ENCODE results near the gene NPL. TPM values are rescaled to one million over a fixed set of nuclear protein-coding genes. Genes with fewer than 3 reads are reported as not detected.

Gene NPL
- total RNA-seq, 4 donors from 2014 or later = 11.0 to 21.8 (median 16.8) TPM

- DNase-seq (ENCODE audit: low spot score in 2 of 2) = no peak
- Histone ChIP-seq H3K4me3 (no peak overlapping the region), H3K27ac (no peak overlapping the region), H3K36me3 (peaks cover 51% of the 10 kb centered on the region), H3K9me3 (no peaks in the 10 kb centered on the region), H3K27me3 (no peaks in the 10 kb centered on the region), H3K4me1 (peaks cover 25% of the 10 kb centered on the region)
- TF ChIP-seq POLR2A (IDR thresholded peaks at IDR 0.05) (no peak), POLR2AphosphoS5 (IDR thresholded peaks at IDR 0.05) (no peak), CTCF (IDR thresholded peaks at IDR 0.05) (no peak), EP300 (IDR thresholded peaks at IDR 0.05) (no peak)
- 100% methylated on average over 1 of the region's 1 CpG for WGBS
These were observed 55.8 kb downstream of the NPL start for GRCh38 chr1:182845379-182845778.

- Histone ChIP-seq H3K4me1 (peaks cover 19% of the 10 kb centered on the region), H3K4me3 (no peak overlapping the region), H3K36me3 (peaks cover 56% of the 10 kb centered on the region), H3K9me3 (no peaks in the 10 kb centered on the region), H3K27me3 (no peaks in the 10 kb centered on the region), H3K27ac (no peak overlapping the region)
- no peak for TF ChIP-seq POLR2A (IDR thresholded peaks at IDR 0.05)
- TF ChIP-seq EP300 (IDR thresholded peaks at IDR 0.05) = no peak
- no peak for TF ChIP-seq POLR2AphosphoS5 (IDR thresholded peaks at IDR 0.05)
- no peak for TF ChIP-seq CTCF (IDR thresholded peaks at IDR 0.05)
- WGBS = 88% methylated on average over 5 of the region's 5 CpGs
- no peak for DNase-seq (ENCODE audit: low spot score in 2 of 2)
These were observed 56.3 kb downstream of the NPL start for GRCh38 chr1:182845894-182846293.

GRCh38 chr1:182847105-182847504 lies 57.5 kb downstream of the NPL start:
- Histone ChIP-seq H3K27ac (no peak overlapping the region), H3K4me1 (peaks cover 7% of the 10 kb centered on the region), H3K36me3 (peaks cover 67% of the 10 kb centered on the region), H3K27me3 (no peaks in the 10 kb centered on the region), H3K9me3 (no peaks in the 10 kb centered on the region), H3K4me3 (no peak overlapping the region)
- no peak for DNase-seq (ENCODE audit: low spot score in 2 of 2)
- TF ChIP-seq POLR2AphosphoS5 (IDR thresholded peaks at IDR 0.05) = no peak
- no peak for TF ChIP-seq CTCF (IDR thresholded peaks at IDR 0.05)
- TF ChIP-seq POLR2A (IDR thresholded peaks at IDR 0.05) = no peak
- no peak for TF ChIP-seq EP300 (IDR thresholded peaks at IDR 0.05)

GRCh38 chr1:182848736-182849135 lies 59.2 kb downstream of the NPL start:
- H3K4me1 ChIP-seq = no peaks in the 10 kb centered on the region
- H3K36me3 ChIP-seq = peaks cover 81% of the 10 kb centered on the region
- no peaks in the 10 kb centered on the region for H3K9me3 ChIP-seq
- H3K4me3 ChIP-seq = no peak overlapping the region
- H3K27me3 ChIP-seq = no peaks in the 10 kb centered on the region
- 92% methylated on average over 2 of the region's 2 CpGs for WGBS
- H3K27ac ChIP-seq = no peak overlapping the region
- DNase-seq (ENCODE audit: low spot score in 2 of 2) = no peak
- TF ChIP-seq POLR2AphosphoS5 (IDR thresholded peaks at IDR 0.05) (no peak), POLR2A (IDR thresholded peaks at IDR 0.05) (no peak), CTCF (IDR thresholded peaks at IDR 0.05) (no peak), EP300 (IDR thresholded peaks at IDR 0.05) (no peak)

- 95% methylated on average over 4 of the region's 4 CpGs for WGBS
- H3K36me3 ChIP-seq = peaks cover 85% of the 10 kb centered on the region
- no peak for DNase-seq (ENCODE audit: low spot score in 2 of 2)
- H3K9me3 ChIP-seq = no peaks in the 10 kb centered on the region
- no peak overlapping the region for H3K4me3 ChIP-seq
- no peaks in the 10 kb centered on the region for H3K27me3 ChIP-seq
- no peak for TF ChIP-seq POLR2A (IDR thresholded peaks at IDR 0.05)
- no peak for TF ChIP-seq CTCF (IDR thresholded peaks at IDR 0.05)
- TF ChIP-seq EP300 (IDR thresholded peaks at IDR 0.05) = no peak
- TF ChIP-seq POLR2AphosphoS5 (IDR thresholded peaks at IDR 0.05) = no peak
- no peak overlapping the region for H3K27ac ChIP-seq
- no peaks in the 10 kb centered on the region for H3K4me1 ChIP-seq
These were observed 60.7 kb downstream of the NPL start for GRCh38 chr1:182850319-182850718.
